MCF 10A (cell line): ENCODE data around the gene LPP. TPM values are rescaled to one million over a fixed set of nuclear protein-coding genes. Genes with fewer than 3 reads are reported as not detected.

Experiments used
- BruUV-seq: library from RNA; stranded (reverse); fragments of 400-500 nt; replicated peaks from 2 replicates; lab custom pipeline; 2021; lab: Mats Ljungman, UMichigan
- CTCF ChIA-PET: fragments of 300-600 bp; sonication (Branson Sonifier 250); formaldehyde crosslinking; extraction: SDS; loops from one replicate; lab custom pipeline; 2021; ENCODE audit warnings: antibody characterized with exemption, inconsistent platforms; lab: Yijun Ruan, JAX
- POLR2A ChIA-PET: fragments of 300-600, 350-650 bp; sonication (Branson Sonifier 250); formaldehyde crosslinking; extraction: SDS; loops from one replicate; lab custom pipeline; 2020; ENCODE audit warnings: antibody characterized with exemption, inconsistent platforms; lab: Yijun Ruan, JAX
- DNase-seq: peaks from one replicate; pipeline ENCODE4 v3.0.0-alpha.2; 2018; ENCODE audit not compliant: unreplicated experiment
- H3K27ac Mint-ChIP-seq: one replicate; pipeline ENCODE4 v1.8.0; 2022; ENCODE audit warnings: mild to moderate bottlenecking, low read depth, mixed read lengths; ENCODE audit not compliant: unreplicated experiment
- H3K27me3 Mint-ChIP-seq: one replicate; pipeline ENCODE4 v1.8.0; 2022; ENCODE audit warnings: mixed read lengths; ENCODE audit not compliant: insufficient read depth, unreplicated experiment
- H3K36me3 Mint-ChIP-seq: one replicate; pipeline ENCODE4 v1.8.0; 2022; ENCODE audit warnings: mild to moderate bottlenecking, moderate library complexity, mixed read lengths; ENCODE audit not compliant: insufficient read depth, unreplicated experiment
- H3K4me1 Mint-ChIP-seq: one replicate; pipeline ENCODE4 v1.8.0; 2022; ENCODE audit warnings: mixed read lengths; ENCODE audit not compliant: insufficient read depth, unreplicated experiment
- H3K4me3 Mint-ChIP-seq: one replicate; pipeline ENCODE4 v1.8.0; 2022; ENCODE audit warnings: mild to moderate bottlenecking, moderate library complexity, mixed read lengths; ENCODE audit not compliant: unreplicated experiment
- H3K9me3 Mint-ChIP-seq: one replicate; pipeline ENCODE4 v1.8.0; 2022; ENCODE audit warnings: mixed read lengths; ENCODE audit not compliant: unreplicated experiment
- intact Hi-C: fragments of 100-400 bp; cut with micrococcal nuclease; formaldehyde crosslinking; loops from 2 replicates; pipeline ENCODE4 v1.14.1; 2022
- total RNA-seq: library from RNA; stranded (reverse); gene quantifications from 2 replicates; pipeline ENCODE4 v1.2.3, GENCODE V29; 2022
- TF ChIP-seq, protein P1 (sequence below): fragments of 200-600 bp; IDR thresholded peaks from one replicate; pipeline ENCODE4 v1.8.0; 2022; ENCODE audit warnings: antibody characterized with exemption, mild to moderate bottlenecking; ENCODE audit not compliant: unreplicated experiment

The LPP gene
- total RNA-seq, 1 experiment from 2014 or later: 117 TPM

DNA sequence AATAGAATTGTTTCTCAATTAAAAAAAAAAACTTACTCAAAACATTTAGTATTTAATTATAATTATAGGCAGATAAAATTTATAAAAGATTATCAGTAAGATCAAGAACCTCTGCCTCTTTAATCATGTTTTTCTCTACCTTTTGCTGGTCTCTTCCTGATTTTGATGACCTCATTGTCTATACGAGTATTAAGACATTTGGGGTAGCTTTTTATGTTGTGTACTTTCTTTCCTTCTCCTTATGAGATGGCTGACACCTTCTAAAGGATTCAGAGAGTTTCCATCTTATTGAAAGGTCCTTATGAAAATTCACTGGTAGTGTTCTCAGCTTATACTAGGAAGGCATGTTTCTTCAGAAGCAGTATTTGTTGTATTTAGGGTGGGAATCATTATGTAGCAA lies 426.3 kb downstream of the LPP start:
- H3K27me3 Mint-ChIP-seq: no peaks in the 10 kb centered on the region
- TF ChIP-seq, protein P1, sequence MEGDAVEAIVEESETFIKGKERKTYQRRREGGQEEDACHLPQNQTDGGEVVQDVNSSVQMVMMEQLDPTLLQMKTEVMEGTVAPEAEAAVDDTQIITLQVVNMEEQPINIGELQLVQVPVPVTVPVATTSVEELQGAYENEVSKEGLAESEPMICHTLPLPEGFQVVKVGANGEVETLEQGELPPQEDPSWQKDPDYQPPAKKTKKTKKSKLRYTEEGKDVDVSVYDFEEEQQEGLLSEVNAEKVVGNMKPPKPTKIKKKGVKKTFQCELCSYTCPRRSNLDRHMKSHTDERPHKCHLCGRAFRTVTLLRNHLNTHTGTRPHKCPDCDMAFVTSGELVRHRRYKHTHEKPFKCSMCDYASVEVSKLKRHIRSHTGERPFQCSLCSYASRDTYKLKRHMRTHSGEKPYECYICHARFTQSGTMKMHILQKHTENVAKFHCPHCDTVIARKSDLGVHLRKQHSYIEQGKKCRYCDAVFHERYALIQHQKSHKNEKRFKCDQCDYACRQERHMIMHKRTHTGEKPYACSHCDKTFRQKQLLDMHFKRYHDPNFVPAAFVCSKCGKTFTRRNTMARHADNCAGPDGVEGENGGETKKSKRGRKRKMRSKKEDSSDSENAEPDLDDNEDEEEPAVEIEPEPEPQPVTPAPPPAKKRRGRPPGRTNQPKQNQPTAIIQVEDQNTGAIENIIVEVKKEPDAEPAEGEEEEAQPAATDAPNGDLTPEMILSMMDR: no peak
- POLR2A ChIA-PET: no interaction called here
- intact Hi-C loops: no loop called here
- CTCF ChIA-PET: interaction anchor here (0.6 kb wide), 1 partner anchor 348 kb away, joined by 3 read pairs; no protein-coding TSS in a partner anchor
- no TSS peak for BruUV-seq
- no peaks in the 10 kb centered on the region for H3K36me3 Mint-ChIP-seq
- H3K4me1 Mint-ChIP-seq: peaks cover 19% of the 10 kb centered on the region
- H3K4me3 Mint-ChIP-seq: no peak overlapping the region
- H3K9me3 Mint-ChIP-seq: no peaks in the 10 kb centered on the region
- H3K27ac Mint-ChIP-seq: no peak overlapping the region
- no peak for DNase-seq

DNA sequence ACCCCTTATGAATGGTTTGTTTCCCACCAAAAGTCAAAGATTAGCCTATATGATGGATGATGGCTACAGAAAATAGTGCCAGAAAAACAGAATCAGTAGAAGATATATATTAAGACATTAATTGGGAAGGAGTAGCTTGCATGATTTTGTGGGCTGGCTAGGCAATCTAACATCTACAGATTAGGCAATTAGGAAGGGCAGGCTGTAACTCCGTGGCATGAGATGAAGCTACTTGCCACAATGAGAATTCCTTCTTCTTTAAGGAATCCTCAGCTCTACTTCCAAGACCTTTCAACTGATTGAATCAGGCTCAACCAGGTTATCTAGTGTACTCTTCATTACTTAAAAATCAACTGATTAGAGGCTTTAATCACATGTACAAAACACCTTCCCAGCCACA lies 426.7 kb downstream of the LPP start:
- intact Hi-C loops: no loop called here
- H3K4me3 Mint-ChIP-seq: no peak overlapping the region
- H3K27ac Mint-ChIP-seq: no peak overlapping the region
- no TSS peak for BruUV-seq
- H3K27me3 Mint-ChIP-seq: no peaks in the 10 kb centered on the region
- ChIA-PET POLR2A (interaction anchor here (0.6 kb wide), 1 partner anchor 114 kb away, joined by 5 read pairs; no protein-coding TSS in a partner anchor), CTCF (interaction anchor here (0.6 to 0.7 kb wide), 2 partner anchors 348 to 375 kb away, joined by 3 read pairs; no protein-coding TSS in a partner anchor)
- TF ChIP-seq, protein P1: no peak
- H3K4me1 Mint-ChIP-seq: peaks cover 24% of the 10 kb centered on the region
- no peaks in the 10 kb centered on the region for H3K9me3 Mint-ChIP-seq
- H3K36me3 Mint-ChIP-seq: no peaks in the 10 kb centered on the region
- DNase-seq: no peak

DNA sequence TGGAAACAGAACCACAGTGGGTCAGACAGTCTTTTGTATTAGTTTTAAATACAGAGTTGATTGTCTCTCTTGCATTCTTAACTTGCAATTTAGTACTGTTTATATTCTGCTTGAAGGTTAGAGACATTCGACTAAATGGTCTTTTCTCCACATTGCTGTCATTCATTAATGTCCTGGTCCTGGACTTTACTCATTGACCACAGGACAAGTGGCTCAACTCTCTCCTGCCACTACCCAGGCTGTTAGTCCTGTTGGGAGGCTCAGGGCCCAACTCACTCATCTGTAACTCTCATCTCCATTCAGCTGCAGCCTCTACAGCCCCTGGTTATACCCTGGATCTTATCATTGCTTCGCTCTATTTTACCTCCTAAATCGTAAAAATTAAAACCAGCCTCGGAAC lies 427.4 kb downstream of the LPP start:
- no peaks in the 10 kb centered on the region for H3K36me3 Mint-ChIP-seq
- POLR2A ChIA-PET: interaction anchor here (0.6 kb wide), 1 partner anchor 114 kb away, joined by 5 read pairs; no protein-coding TSS in a partner anchor
- H3K9me3 Mint-ChIP-seq: no peaks in the 10 kb centered on the region
- DNase-seq: no peak
- TF ChIP-seq, protein P1: no peak
- no TSS peak for BruUV-seq
- H3K4me3 Mint-ChIP-seq: no peak overlapping the region
- CTCF ChIA-PET: no interaction called here
- H3K27me3 Mint-ChIP-seq: no peaks in the 10 kb centered on the region
- peaks cover 26% of the 10 kb centered on the region for H3K4me1 Mint-ChIP-seq
- no peak overlapping the region for H3K27ac Mint-ChIP-seq
- intact Hi-C loops: no loop called here

- no peak overlapping the region for H3K4me3 Mint-ChIP-seq
- TF ChIP-seq, protein P1: no peak
- intact Hi-C loops: no loop called here
- no peak overlapping the region for H3K27ac Mint-ChIP-seq
- no TSS peak for BruUV-seq
- no peaks in the 10 kb centered on the region for H3K27me3 Mint-ChIP-seq
- peaks cover 26% of the 10 kb centered on the region for H3K4me1 Mint-ChIP-seq
- POLR2A ChIA-PET: no interaction called here
- no peaks in the 10 kb centered on the region for H3K9me3 Mint-ChIP-seq
- DNase-seq: no peak
- CTCF ChIA-PET: no interaction called here
- H3K36me3 Mint-ChIP-seq: no peaks in the 10 kb centered on the region
Measured at GRCh38 chr3:188581792-188582191, 427.8 kb downstream of the LPP start.
